Umbilical cord (tissue), 2 donors: ENCODE measurements around the gene IL13RA1. TPM values are rescaled to one million over a fixed set of nuclear protein-coding genes. Genes with fewer than 3 reads are reported as not detected.
"Not testable (repeated sequence)": the region's sequence is repeated elsewhere in the genome, so short reads cannot be mapped to it uniquely, and the experiment has no call there.

Experiments used
- DNase-seq: peaks from one replicate; pipeline ENCODE4 v3.0.0-alpha.2; 2015; ENCODE audit warnings: low spot score
- total RNA-seq: library from RNA; depleted of rRNA; stranded (reverse); fragments of >200 nt; gene quantifications from one replicate; pipeline ENCODE4 v1.2.3, GENCODE V29; 2014; ENCODE audit warnings: low replicate concordance; ENCODE audit not compliant: insufficient read depth

IL13RA1 gene
- total RNA-seq: 33.2 TPM

DNA sequence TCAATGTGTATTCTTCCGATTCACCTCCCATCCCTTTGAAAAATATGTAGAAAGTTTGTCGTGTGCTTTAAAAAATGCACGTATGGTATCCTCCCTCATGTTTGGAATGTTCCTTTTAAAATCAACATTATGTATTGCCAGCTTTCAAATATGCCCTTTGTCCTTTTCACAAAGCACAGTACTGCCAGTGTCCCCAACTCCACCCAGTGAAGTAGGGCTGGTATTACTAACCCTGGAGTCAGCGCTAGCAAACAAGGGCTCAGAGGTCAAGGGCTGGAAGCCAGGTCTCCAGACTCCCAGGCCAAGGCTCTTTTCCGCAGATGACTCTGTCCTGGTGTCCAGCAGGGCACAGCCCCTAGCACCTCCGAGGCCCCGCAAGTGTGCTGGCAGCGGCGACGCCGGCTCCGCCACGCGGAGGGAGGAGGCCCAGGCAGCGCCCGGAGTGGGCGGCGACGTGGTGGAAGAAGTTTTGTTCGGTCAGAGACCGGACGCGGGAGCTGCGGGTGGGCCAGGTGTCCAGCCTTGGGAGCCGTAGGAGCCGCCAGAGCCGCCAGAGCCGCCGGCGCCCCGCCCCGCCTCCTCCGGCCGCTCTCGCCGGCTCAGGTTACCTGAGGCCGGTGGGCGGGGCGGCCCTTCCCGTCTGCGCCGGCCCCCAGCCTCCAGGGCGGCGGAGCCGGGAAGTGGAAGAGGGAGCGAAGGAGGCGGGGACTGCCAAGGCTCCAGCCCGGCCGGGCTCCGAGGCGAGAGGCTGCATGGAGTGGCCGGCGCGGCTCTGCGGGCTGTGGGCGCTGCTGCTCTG is at the start of gene IL13RA1:
Gene IL13RA1 (plus strand): TSS at position 720 of the 799 bp plus-strand sequence. CDS start 33 bp downstream, at position 753.
- DNase-seq: peak; percentile 85

DNA sequence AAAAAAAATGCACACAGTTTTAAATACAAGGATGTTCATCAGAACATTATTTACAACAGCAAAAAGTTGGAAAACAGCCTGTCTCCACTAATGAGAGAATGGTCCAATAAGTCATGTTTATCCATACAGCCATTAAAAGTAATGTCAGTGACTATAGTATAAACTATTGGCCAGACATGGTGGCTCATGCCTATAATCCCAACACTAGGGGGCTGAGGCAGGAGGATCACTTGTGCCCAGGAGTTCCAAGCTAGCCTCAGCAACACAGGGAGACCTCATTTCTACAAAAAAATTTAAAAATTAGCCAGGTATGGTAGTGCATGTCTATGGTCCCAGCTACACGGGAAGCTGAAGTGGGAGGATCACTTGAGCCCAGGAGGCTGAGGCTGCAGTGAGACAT is 48.1 kb upstream of the IL13RA1 start:
- no peak for DNase-seq

DNA sequence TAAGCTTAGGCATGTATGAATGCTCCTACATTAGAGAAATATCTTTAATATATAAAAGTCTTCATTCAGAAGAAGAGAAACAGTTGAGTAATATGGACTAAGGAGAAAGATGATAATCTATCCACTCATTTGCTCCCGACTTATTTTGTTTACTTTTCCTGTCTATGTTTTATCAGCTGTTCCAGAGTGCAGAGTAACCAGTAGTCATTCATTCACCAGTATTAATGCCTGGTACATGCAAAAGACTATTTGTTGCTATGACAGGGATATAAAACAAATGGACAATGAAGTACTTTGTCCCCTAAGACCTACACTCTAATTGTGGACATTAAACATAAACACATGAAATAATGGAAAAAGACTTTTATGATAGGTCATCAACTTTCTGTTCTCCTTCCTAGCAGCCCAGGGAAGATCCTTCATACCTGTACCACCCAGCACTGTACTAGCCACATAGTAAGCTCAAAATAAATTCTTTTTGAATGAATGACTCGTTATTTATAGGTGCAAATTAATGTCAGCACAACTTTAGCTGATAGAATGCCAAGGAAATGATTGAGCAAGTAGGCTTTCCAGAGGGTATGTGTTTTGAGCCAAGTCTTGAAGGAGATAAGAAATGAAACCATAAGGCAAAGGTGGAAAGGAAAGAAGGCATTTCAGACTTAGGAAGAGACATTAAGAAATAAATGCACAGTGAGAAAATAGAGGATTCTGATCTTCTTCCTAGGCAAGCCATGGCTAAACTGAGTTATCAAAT is 45.0 kb upstream of the IL13RA1 start:
- no peak for DNase-seq

DNA sequence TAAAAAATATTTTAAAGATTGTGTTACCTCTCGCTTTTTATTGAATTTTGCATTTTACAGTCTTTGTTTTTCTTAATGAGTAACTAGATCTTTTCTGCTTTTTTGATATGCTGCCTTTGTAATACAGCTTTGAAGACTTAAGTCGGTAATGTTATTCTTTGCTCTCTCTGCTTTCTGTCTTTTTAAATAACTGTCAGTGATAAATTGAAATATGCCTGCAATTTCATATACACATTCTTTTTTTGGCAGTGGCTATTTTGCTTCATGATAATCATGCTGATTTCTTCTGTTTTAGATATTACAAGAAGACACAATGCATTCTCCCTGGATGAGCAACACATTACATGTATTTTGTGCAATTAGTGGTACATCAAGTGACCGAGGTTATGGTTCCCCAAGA is 42.0 kb upstream of the IL13RA1 start:
- DNase-seq: no peak

DNA sequence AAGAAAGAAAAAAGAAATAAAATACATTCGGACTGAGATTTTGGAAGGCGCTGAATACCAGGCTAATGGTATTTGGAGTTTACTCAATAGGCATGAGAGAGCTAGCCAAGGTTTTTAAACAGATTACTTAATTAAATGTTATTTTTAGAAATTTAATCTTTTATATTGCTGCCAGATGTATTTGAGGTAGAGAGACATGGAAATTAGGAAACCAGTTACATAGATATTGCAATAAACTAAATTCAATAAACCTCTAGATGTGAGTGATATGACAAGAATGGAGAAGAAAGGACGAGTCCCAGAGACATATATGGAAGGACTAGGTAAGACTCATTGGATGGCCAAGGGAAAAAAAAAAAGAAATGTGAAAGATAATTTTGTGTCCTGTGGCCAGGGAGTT is 38.5 kb upstream of the IL13RA1 start:
- DNase-seq: no peak

DNA sequence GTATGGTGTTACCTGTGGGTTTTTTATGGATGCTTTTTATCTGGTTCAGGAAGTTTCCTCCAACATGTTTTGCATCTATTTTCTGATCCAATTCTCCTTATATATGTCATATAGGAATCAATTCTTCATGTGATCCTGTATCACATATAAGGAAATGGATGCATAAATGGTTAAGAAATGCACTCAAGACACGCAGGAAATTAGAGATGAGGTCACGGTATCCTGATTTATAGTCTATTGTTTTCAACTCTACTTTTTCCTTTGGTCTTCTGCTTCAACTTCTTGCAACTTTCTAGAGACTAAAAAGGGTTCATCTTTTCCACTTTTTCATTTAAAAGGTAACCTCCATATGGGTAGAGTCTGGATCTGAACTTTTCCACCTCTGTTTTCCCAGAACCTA is 33.6 kb upstream of the IL13RA1 start:
- DNase-seq: no peak

DNA sequence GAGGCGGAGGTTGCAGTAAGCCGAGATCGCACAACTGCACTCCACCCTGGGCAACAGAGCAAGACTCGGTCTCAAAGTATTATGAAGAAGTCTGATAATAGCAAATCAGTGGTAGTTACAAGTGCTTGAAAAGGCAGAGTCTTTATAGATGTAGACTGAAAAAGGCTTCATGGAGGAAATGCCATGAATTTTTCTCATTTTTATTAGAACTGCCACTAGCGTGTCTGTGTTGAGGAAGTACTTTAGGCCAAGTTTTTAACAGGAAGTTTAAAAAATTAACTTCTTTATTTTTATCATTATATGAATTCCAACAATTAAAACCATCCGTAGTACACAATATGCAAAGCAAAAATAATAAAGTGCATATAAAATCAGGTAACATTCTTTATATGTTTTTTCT is 32.8 kb upstream of the IL13RA1 start:
- DNase-seq: peak; percentile 6

DNA sequence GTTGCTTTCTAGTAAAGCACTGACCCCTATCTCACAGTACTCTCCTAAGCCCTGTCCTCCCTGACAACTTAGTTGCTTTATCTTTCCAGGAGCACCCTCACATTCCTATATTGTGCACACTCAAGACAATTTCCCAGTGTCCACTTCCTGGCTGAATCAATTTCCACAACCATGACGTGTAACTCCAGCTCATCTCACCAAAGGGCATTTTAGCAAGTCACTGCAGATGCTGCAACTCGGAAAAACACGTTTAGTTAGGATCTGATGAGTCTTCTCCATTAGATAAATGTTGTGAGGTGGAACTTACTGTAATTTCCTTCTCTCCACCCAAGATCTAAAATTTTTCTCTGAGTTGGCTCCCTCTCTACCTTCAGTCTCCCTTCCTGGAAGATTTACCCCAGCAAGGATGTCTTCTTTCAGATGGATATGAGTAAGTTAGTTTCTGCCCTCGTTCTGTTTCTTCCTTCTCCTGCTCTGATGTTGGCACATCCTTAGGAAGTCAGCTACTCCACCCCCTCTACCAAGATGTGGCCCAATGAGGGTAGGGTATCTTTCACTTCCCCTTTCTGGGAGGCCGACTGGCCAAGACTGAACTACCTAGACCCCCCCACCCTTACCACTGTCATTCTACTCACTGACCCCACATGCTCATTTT is 28.8 kb upstream of the IL13RA1 start:
- peak; percentile 5 for DNase-seq

DNA sequence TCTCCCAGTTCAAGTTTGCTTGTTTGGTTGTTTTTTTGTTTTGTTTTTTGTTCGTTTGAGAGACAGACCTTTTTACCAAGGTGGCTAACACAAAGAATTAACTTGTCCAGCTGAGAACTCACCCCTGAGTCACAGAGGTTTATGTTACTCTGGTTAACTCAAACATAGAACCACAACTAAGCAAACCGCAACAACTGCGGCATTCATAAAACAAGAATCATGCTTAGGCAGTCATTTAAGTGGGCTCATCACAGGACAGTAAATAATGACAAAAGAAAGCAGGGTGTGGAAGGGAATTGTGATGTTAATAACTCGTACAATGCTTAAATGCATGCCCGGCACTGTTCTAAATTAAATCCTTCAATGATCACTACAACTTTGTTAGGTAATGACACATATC is 24.7 kb upstream of the IL13RA1 start:
- DNase-seq: no peak

DNA sequence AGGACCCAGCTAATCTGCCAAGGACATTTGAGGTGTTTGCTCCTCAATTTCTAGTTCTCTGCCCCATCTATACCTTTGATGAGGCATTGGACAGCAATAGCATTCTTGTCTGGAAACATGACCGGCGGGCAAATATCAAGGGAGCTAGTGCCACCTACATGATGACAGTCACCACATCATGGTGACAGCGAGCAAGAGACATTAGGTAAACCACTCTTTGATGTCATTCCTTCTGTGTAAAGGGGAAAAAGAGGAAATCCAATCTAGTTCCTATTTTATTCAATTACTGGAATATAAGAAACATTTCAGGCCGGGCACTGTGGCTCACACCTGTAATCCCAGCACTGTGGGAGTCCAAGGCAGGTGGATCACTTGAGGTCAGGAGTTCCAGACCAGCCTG is 20.7 kb upstream of the IL13RA1 start:
- no peak for DNase-seq

DNA sequence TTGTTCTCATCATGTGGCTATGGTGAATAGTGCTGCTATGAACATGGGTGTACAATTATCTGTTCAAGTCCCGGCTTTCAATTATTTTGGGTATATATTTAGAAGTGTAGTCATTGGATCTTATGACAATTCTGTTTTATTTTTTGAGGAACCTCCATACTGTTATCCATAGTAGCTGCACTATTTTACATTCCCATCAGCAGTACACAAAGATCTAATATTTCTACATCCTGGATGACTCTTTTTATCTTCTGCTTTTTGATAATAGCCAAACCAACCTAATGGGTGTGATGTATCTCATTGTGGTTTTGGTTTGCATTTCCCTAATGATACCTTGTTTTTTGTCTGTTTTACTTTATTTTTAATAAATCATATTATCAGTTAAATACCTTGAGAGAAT is 12.9 kb upstream of the IL13RA1 start:
- DNase-seq: no peak

DNA sequence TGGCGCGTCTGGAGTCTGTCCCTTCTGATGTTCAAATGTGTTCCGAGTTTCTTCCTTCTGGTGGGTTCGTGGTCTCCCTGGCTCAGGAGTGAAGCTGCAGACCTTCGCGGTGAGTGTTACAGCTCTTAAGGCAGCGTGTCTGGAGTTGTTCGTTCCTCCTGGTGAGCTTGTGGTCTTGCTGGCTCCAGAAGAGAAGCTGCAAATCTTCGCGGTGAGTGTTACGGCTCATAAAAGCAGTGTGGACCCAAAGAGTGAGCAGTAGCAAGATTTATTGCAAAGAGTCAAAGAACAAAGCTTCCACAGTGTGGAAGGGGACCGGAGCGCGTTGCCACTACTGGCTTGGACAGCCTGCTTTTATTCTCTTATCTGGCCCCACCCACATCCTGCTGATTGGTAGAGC is 11.5 kb upstream of the IL13RA1 start:
- DNase-seq: not testable (repeated sequence)

DNA sequence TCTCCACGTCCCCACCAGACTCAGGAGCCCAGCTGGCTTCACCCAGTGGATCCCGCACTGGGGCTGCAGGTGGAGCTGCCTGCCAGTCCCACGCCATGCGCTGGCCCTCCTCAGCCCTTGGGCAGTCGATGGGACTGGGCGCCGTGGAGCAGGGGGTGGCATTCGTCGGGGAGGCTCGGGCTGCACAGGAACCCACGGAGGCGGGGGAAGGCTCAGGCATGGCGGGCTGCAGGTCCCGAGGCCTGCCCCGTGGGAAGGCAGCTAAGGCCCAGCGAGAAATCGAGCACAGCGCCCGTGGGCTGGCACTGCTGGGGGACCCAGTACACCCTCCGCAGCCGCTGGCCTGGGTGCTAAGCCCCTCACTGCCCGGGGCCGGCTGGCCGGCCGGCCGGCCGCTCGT is 10.6 kb upstream of the IL13RA1 start:
- not testable (repeated sequence) for DNase-seq

DNA sequence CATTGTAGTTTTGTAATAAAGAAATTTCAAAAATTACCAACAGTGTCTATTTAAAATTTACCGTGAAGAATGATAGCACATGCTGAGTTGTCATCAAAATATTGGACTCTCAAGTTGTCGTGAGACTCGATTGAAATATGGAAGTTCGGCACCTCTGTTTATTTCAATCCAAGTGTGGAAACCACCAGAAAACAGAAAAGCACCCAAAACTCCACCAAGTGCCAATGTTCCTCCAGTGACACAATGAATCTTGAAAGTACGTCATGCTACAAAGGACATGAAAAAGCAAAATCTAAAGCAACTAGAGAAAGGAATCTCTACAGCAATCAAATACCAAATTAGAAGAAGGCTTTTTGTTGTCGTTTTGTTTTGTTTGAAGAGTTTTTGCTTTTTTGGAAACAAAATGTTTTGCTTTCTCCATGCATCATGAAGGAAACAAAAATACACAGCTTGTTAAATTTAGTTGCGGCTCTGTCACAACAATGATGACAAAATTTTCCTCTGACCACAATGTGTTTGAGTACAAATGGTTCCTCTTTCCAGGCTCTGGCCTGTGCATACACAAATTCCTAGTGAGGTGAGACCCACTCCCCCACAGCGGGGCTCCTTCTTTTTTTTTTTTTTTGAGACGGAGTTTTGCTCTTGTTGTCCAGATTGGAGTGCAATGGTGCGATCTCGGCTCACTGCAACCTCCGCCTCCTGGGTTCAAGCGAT is 9.6 kb upstream of the IL13RA1 start:
- no peak for DNase-seq

DNA sequence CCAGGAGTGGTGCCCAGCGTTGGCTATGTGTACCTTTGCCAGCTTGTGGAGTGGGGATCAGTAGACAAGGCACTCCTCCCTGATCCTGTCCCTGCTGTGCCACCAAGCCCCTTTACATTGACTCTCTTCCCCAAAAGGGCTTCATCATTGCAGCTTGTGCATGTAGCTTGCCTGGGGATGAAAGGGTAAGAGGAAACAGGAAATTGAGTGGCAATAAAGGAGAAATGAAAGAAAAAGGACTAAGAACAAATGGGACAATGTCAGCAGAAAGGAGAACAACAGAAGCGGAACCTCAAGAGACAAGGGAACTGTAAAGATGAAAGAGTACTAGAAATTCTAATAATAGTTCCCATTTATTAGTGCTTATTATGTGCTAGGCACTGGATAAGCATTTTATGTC is 8.7 kb upstream of the IL13RA1 start:
- no peak for DNase-seq

DNA sequence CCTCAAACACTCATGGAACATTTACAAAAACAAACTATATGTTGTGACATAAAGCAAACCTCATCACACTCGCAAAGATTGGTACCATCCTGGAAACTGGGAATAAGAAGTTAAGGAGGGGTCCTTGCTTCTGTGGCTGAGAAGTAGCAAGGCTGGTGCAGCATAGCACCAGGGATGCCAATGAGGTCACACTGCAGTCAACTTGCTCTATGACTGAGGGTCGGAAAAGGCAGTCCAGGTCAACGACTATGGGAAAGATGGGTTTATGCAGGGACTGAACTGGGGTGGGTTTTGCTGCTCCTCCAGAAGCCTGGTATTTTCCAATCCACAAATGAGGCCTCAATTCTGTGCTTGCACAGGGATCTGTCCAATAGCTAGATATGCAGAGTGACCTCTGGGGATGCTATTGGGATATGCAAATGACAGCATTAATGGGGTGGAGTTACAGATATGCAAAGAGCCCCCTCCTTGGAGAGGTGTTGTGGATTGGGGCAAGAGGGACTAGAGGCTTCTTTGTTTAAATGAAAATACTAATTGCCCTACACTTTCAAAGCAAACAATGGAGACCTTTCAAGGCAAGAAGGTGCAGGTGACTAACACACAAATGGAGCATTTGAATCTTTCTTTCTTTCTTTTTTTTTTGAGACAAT is 7.2 kb upstream of the IL13RA1 start:
- DNase-seq: no peak

DNA sequence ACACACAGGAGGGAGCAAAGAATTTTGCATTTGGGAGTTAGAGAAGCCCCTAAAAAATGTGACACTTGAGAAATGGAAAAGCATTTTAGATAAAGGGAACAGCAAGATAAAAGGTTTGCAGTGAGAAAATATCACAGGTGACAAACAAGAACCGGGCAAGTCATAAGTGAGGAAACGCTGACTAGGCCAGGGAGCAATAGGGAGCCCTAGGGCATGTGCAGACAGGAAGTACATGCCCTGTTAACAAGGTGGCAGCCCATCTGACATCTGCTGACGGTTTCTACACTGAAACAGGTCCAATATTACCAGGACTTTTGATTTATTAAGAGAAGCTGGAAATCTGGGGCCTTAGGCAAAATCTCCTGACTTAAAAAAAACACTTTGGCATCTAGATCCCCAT is 4.0 kb upstream of the IL13RA1 start:
- no peak for DNase-seq

DNA sequence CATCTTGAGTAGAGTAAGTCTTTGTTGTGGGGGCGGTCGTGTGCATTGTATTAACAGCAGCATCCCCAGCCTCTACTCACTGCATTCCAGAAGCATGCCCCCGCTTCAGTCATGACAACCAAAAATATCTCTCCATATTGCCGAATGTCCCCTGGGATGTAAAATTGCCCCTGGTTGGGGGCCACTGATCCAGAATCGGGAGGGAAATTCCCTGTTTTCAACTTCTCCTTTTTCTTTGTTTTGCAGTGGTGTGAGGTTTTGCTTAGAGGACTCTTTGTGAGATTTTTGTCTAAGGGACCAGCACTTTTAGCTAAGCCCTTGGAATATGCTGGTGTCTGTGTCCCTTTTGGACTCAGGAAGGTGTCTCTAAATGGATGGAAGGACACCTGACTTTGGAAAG is 3.0 kb upstream of the IL13RA1 start:
- DNase-seq: no peak

DNA sequence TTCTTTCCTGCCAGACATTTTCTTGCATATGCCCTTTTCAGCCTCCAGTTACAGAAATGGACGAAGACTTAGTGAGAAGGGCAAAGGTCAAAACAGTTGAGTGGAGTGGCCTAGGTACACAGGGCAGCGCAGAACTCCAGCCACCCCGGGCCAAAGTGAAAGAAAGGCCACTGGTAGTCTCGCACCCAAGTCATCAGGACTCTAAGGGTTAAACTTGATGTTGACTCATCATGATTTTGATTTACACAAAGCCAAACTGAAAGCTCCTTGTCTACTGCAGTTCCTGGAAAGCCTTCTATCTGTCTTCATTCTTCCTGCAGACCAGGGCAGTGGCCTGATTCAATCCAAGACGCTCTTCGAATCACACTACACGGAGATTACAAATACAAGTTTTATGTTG is 2.6 kb upstream of the IL13RA1 start:
- DNase-seq: no peak

DNA sequence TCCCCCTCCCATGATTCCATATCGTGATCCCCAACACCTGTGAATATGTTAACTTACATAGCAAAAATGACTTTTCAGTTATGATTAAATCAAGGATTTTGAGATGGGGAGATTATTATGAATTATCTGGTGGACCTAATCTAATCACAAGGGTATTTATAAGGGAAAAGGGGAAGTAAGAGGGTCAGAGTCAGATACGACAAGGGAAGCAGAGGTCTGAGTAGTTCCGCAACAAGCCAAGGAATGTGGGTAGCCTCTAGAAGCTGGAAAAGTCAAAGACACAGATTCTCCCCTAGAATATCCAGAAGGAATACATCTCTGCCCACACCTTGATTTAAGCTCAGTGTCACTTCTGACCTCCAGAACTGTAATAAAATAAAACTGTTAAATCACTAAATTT is 1.0 kb upstream of the IL13RA1 start:
- DNase-seq: no peak

DNA sequence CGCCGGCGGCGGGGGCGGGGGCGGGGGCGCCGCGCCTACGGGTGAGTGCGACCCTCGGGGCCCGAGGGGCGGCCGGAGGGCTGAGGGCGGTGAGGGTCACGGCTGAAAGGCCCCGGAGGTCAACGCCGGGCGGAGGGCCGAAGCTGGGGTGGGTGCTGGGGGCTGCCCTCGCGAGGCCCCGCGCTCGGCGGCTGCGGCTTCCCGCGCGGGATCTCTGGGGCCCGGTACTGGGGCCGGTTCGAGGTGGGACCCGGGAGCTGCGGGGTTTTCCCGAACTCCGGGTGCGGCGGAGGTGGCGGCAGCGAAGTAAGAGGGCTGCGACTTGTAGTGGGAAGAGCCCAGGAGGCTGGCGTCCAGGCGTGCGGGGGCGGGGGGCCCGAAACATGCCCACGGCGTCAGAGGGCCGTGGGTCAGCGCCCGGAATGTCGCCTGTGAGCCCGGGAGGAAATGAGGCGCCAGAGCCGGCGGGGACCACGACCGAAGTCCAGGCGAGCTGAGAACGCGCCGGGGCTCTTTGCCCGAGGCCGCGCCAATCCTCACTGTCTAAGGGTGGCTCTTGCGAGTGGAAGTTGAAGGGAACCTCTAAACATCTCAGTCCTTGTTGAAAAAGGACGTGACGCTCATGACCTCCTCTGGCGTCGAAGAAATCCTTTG is 407 bp downstream of the IL13RA1 start:
- peak; percentile 19 for DNase-seq
